ENCODE data around the gene LGI1.

The LGI1 gene

GRCh38 chr10:93754761-93755160 is 3.0 kb upstream of the LGI1 start:
- DNase-seq (ENCODE audit: low spot score), result no peak

- DNase-seq (ENCODE audit: low spot score), result no peak
Measured at GRCh38 chr10:93755443-93756116, 2.2 kb upstream of the LGI1 start.

- no peak for DNase-seq (ENCODE audit: low spot score)
Measured at GRCh38 chr10:93756118-93756517, 1.6 kb upstream of the LGI1 start.

GRCh38 chr10:93757136-93757535 is 600 bp upstream of the LGI1 start:
- DNase-seq (ENCODE audit: low spot score), result peak; percentile 29

- no peak for DNase-seq (ENCODE audit: low spot score)
Measured at GRCh38 chr10:93758508-93758885, 761 bp downstream of the LGI1 start.

- DNase-seq (ENCODE audit: low spot score), result no peak
Measured at GRCh38 chr10:93758891-93759410, 1.2 kb downstream of the LGI1 start.

- no peak for DNase-seq (ENCODE audit: low spot score)
Measured at GRCh38 chr10:93760490-93760889, 2.8 kb downstream of the LGI1 start.

- peak; percentile 39 for DNase-seq (ENCODE audit: low spot score)
Measured at GRCh38 chr10:93762979-93763391, 5.2 kb downstream of the LGI1 start.

- no peak for DNase-seq (ENCODE audit: low spot score)
Measured at GRCh38 chr10:93766918-93767317, 9.2 kb downstream of the LGI1 start.

- DNase-seq (ENCODE audit: low spot score), result no peak
Measured at GRCh38 chr10:93767724-93768399, 10.1 kb downstream of the LGI1 start.

GRCh38 chr10:93768892-93769291 is 11.2 kb downstream of the LGI1 start:
- DNase-seq (ENCODE audit: low spot score), result no peak

- DNase-seq (ENCODE audit: low spot score), result no peak
Measured at GRCh38 chr10:93771354-93771753, 13.6 kb downstream of the LGI1 start.

GRCh38 chr10:93773120-93773519 is 15.4 kb downstream of the LGI1 start:
- DNase-seq (ENCODE audit: low spot score), result no peak

- DNase-seq (ENCODE audit: low spot score), result no peak
Measured at GRCh38 chr10:93773705-93774104, 16.0 kb downstream of the LGI1 start.

- DNase-seq (ENCODE audit: low spot score), result no peak
Measured at GRCh38 chr10:93775356-93775755, 17.6 kb downstream of the LGI1 start.

- DNase-seq (ENCODE audit: low spot score), result no peak
Measured at GRCh38 chr10:93777092-93777491, 19.4 kb downstream of the LGI1 start.

- DNase-seq (ENCODE audit: low spot score), result no peak
Measured at GRCh38 chr10:93784059-93784458, 26.3 kb downstream of the LGI1 start.

- DNase-seq (ENCODE audit: low spot score), result no peak
Measured at GRCh38 chr10:93788413-93789208, 30.9 kb downstream of the LGI1 start.

GRCh38 chr10:93790439-93790838 is 32.7 kb downstream of the LGI1 start:
- DNase-seq (ENCODE audit: low spot score), result no peak

- no peak for DNase-seq (ENCODE audit: low spot score)
Measured at GRCh38 chr10:93796167-93796566, 38.4 kb downstream of the LGI1 start.

- no peak for DNase-seq (ENCODE audit: low spot score)
Measured at GRCh38 chr10:93797825-93798224, 40.1 kb downstream of the LGI1 start.

GRCh38 chr10:93799155-93799708 is 41.5 kb downstream of the LGI1 start:
- peak; percentile 10 for DNase-seq (ENCODE audit: low spot score)

Measured in SK-N-DZ (cell line).